ENCODE measurements around the gene RDH11.
"Not testable (repeated sequence)": the region's sequence is repeated elsewhere in the genome, so short reads cannot be mapped to it uniquely, and the experiment has no call there.

The RDH11 gene

GRCh38 chr14:67701492-67701891 lies 5.9 kb upstream of the RDH11 start, which contains the start of gene RDH12:
Gene RDH12, plus strand, starts transcription at chr14:67701886. Its CDS starts 20,757 bp downstream, at chr14:67722643.
- not testable (repeated sequence) for DNase-seq

GRCh38 chr14:67698179-67698578 lies 2.6 kb upstream of the RDH11 start:
- DNase-seq, result no peak

- DNase-seq, result no peak
Measured at GRCh38 chr14:67697006-67697405, 1.4 kb upstream of the RDH11 start.

DNA sequence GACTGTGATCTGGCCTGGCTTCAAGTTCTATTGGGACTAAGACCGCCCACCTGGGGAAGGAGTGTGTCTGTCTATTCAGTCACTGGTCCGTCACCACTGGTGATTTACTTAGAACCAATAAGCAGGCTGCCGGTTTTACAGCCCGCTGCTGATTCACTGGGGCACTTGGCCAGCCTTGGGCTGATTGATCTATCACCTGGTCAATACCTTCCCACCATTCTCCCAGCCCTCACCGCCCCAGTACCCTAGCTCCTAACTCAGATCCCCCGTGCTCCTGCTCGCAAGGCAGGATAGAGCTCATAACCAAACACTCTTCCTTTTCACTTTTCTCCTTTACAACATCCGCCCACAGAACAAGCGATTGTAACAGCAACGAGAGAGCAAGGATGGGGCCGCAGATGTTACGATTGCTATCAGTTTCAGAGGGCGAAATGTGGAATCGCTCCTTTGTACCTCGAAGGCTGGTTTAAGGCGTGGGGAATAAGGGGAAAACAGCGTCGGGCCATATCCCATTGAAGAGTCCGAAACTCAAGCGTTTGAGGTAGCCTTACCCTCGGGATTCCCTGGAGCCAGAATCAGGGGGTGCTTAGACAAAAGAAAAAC lies 672 bp downstream of the RDH11 start:
- peak; percentile 87 for DNase-seq

GRCh38 chr14:67690011-67690410 lies 5.6 kb downstream of the RDH11 start:
- no peak for DNase-seq

DNA sequence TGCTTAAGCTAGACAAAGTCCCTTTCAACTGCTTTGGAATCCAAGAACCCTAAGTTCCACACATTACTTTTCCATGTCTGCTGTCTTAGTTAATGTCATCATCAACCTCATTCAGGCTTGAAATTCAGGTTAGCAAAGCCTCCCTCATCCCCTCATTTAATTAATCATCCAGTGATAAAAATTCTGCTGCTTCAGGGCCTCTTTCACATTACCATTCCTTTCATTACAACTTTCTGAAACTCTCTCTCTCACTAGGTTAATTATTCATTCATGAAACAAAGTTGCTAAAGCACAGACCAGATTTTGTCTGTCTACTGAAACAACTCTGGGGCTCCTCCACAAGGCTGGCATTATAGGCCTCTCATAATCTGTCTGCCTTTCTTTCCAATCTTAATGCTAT lies 11.7 kb downstream of the RDH11 start:
- no peak for DNase-seq

DNA sequence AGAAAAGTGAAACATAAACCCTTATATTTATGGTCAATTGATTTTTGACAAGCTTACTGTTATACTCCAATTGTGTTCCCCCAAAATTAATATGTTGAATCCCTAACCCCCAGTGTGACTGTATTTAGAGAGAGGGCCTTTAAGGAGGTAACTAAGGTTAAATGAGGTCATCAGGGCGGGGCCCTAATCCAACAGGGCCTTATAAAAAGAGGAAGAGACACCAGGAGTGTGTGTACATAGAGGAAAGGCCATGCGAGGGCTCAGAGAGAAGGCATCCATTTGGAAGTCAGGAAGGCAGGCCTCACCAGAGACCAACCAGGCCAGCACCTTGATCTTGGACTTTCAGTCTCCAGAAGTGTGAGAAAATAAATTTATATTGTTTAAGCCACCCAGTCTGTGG lies 14.6 kb downstream of the RDH11 start:
- no peak for DNase-seq

GRCh38 chr14:67680121-67680602 lies 15.4 kb downstream of the RDH11 start:
- no peak for DNase-seq

DNA sequence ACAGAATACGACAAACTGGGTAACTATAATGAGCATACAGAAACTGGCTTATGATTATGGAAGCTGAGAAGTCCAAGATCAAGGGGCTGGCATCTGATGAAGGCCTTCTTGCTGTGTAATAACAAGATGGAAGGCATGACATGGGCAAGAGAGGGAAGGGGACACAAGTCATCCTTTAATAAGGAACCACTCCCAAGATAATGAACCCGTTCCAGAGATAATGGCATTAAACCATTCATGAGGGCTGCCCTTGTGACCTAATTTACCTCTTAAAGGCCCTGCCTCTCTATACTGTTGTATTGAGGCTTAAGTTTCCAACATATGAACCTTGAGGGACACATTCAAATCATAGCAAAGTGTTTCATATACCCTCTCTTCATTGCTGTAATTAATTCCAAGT lies 16.6 kb downstream of the RDH11 start:
- no peak for DNase-seq

DNA sequence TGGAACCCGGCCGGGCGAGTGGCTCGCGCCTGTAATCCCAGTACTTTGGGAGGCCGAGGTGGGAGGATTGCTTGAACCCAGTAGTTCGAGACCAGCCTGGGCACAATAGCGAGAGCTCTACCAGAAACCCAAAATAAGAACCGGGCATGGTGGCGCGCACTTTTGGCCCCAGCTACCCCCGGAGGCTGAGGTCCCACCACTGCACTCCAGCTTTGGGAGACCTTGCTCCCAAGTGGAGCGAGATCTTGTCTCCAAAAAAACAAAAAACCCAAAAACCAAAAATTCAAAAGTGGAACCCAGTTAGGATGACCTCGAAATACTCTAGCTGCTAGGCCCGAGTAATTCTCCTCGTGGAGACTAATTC lies 20.4 kb downstream of the RDH11 start:
- no peak for DNase-seq

GRCh38 chr14:67674480-67675218 lies 20.9 kb downstream of the RDH11 start, which contains the start of gene VTI1B:
Gene VTI1B, minus strand, starts transcription at chr14:67674632. Its CDS starts 143 bp downstream, at chr14:67674489.
- DNase-seq, result peak; percentile 87

DNA sequence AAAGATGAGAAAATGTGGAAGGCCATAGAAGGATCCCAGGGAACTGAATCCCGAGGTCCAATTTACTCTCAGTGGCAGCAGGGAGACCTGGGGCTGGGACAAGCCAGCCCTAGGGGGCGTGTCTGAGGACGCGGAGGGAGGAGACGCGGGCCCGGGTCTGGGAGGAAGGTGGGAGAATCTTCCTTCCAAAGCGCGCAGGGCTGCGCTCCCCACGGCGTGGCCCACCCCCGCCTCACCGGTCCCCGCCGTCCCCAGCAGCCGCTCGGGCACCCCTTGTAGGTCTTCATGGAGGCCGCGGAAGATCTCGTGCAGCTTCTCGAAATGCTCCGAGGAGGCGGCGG lies 21.5 kb downstream of the RDH11 start:
- peak; percentile 79 for DNase-seq

GRCh38 chr14:67673451-67673850 lies 22.1 kb downstream of the RDH11 start:
- DNase-seq, result no peak

GRCh38 chr14:67668559-67668958 lies 27.0 kb downstream of the RDH11 start:
- no peak for DNase-seq

DNA sequence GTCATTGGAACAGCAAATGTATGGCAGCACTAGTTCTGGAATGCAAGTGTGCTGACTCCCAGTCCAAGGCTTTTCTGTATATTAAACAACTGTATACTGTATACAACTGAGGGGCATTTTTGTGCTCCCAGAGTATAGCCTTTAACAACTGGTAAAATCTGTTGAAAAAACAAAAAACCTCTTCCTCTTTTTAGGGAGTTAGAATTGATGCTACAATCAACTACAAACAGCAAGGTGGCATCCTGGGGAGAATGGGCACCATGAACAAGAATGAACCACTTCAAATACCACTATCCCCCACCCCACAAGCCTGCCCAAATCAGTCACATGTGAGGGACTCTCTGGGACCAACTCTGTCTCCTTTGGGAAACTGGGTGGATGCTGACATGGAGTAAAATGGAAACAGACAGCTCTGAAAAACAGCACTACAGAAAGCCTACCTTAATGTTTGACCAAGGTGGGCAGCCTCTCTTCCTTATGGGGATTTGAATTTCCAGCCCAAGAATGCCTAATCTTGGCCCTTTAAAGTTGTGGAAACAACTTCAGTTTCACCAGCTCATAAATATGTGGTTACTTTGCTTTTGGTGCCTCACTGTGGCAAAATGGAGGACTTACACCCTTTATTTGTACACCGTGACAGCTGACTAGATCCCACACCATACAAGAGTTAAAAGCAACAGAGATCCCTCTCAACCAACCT lies 28.7 kb downstream of the RDH11 start:
- DNase-seq, result peak; percentile 61

GRCh38 chr14:67665868-67666267 lies 29.7 kb downstream of the RDH11 start:
- DNase-seq, result no peak

DNA sequence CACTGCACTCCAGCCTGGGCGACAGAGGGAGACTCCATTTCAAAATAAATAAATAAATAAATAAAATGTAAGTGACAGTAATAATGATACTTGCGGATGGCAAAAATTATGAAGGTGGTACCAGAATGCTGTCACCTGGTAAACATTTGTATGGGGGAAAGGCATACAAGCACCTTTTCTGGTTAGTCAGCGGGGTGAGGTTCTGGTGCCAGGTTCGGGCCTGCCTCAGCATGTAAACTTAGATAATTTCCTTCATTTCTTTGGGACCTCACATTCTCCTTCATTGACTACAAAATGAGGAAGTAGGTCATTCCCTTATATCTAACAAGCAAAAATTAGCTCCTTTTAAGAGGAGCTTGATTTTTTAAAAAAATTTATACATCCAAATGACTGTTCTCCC lies 31.9 kb downstream of the RDH11 start:
- no peak for DNase-seq

GRCh38 chr14:67653651-67654280 lies 41.8 kb downstream of the RDH11 start:
- no peak for DNase-seq

DNA sequence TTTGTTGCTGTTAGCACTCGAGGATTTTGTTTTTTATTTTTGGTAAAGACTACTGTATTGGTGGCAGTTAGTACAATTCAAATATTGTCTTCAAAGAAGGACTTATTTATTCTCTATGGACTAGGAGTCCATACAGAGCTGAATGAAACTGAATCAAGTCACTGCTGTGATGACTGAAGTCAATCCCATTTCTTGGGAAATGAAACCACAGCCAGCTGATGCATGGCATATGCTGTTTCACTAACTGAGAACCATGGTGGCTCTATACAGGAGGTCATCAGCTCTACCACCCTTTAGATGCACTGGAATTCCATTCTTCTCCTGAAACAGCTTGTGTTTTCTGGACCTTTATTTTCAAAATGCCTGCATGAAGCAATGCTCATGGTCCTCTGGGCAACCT lies 43.4 kb downstream of the RDH11 start:
- no peak for DNase-seq

GRCh38 chr14:67650694-67651093 lies 44.9 kb downstream of the RDH11 start:
- no peak for DNase-seq

DNA sequence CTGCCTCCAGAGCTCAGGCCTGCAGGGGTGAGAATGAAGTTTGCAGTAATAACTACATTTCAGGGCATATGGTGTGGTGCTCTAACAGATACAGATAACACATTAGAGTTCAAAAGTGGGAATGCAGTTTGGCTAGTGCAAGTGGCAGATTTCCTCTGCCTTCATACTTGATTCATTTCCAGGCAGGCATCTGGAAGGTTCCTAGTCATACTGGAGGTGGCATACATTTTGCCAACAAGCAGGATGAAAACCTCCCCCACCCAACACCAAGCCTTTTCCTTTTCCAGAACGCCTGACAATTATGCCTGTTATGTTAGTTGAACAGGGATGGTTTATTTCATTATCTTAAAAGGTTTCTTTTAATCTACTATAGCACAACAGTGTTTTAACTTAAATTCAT lies 45.4 kb downstream of the RDH11 start:
- DNase-seq, result no peak

- DNase-seq, result no peak
Measured at GRCh38 chr14:67646131-67646530, 49.4 kb downstream of the RDH11 start.

GRCh38 chr14:67645414-67645813 lies 50.1 kb downstream of the RDH11 start:
- no peak for DNase-seq

- no peak for DNase-seq
Measured at GRCh38 chr14:67644428-67644827, 51.1 kb downstream of the RDH11 start.
